Immature natural killer cell (primary cell): ENCODE measurements around the gene ERAP2. TPM values are rescaled to one million over a fixed set of nuclear protein-coding genes. Genes with fewer than 3 reads are reported as not detected.
A peak's percentile ranks its signal among the peaks of the same experiment; 100 is the strongest.
"Not testable (repeated sequence)": the region's sequence is repeated elsewhere in the genome, so short reads cannot be mapped to it uniquely, and the experiment has no call there.

Experiments used
- DNase-seq, 3 donors: peaks; one replicate each; pipeline ENCODE4 v3.0.0; 2022; ENCODE audit warnings: mixed read lengths in 1 of 3
- H3K27ac Mint-ChIP-seq, 6 donors: one replicate each; pipeline ENCODE4 v1.8.0; 2020; ENCODE audit warnings: mixed read lengths in 6 of 6, mild to moderate bottlenecking in 5 of 6, inconsistent platforms in 4 of 6, moderate library complexity in 3 of 6
- H3K27me3 Mint-ChIP-seq, 3 donors: one replicate each; pipeline ENCODE4 v1.8.0; 2020 to 2021; ENCODE audit warnings: low read depth in 3 of 3, mild to moderate bottlenecking in 3 of 3, mixed read lengths in 3 of 3, moderate library complexity in 3 of 3, inconsistent platforms in 1 of 3
- H3K36me3 Mint-ChIP-seq, 3 donors: one replicate each; pipeline ENCODE4 v1.8.0; 2020; ENCODE audit warnings: mixed read lengths in 3 of 3, inconsistent platforms in 2 of 3, mild to moderate bottlenecking in 2 of 3
- H3K4me1 Mint-ChIP-seq, 2 donors: one replicate each; pipeline ENCODE4 v1.8.0; 2020; ENCODE audit warnings: inconsistent platforms in 2 of 2, mild to moderate bottlenecking in 2 of 2, mixed read lengths in 2 of 2, moderate library complexity in 1 of 2
- H3K4me3 Mint-ChIP-seq, 5 donors: one replicate each; pipeline ENCODE4 v1.8.0; 2020; ENCODE audit warnings: mild to moderate bottlenecking in 5 of 5, mixed read lengths in 5 of 5, inconsistent platforms in 3 of 5, moderate library complexity in 3 of 5
- H3K9me3 Mint-ChIP-seq, 6 donors: one replicate each; pipeline ENCODE4 v1.8.0; 2020; ENCODE audit warnings: mild to moderate bottlenecking in 6 of 6, mixed read lengths in 6 of 6, inconsistent platforms in 4 of 6, moderate library complexity in 3 of 6
- polyA plus RNA-seq, 3 donors: library from polyadenylated mRNA; unstranded; fragments of 300-500 nt; fragmentation: Illumina TruSeq; gene quantifications; one replicate each; pipeline ENCODE4 v1.2.3, GENCODE V29; 2021

The ERAP2 gene
- polyA plus RNA-seq, result 100 to 1,000 TPM in 1 of 3 donors, 1 to 10 TPM in 2; 3.9 to 129 (median 8.1) TPM

- Mint-ChIP-seq H3K4me3 (peak within 1 kb of the TSS; percentile 96 to 98 (median 97)), H3K36me3 (peaks cover 14 to 21% (median 19%) of the 10 kb centered on the region in 3 donors), H3K27me3 (peaks cover 0 to 8% (median 5%) of the 10 kb centered on the region in 3 donors), H3K4me1 (peaks cover 43 to 58% of the 10 kb centered on the region in 2 donors), H3K9me3 (no peaks in the 10 kb centered on the region), H3K27ac (peak within 1 kb of the TSS; percentile 91 to 97 (median 96))
- DNase-seq, result peak; percentile 64 to 66 (median 64)
Observed at GRCh38 chr5:96876292-96876850, at the start of gene ERAP2. Gene ERAP2, plus strand, starts transcription at chr5:96876500. Its CDS starts 3,186 bp downstream, at chr5:96879686.

GRCh38 chr5:96829297-96829696, 47.0 kb upstream of the ERAP2 start:
- DNase-seq, result no peak
- Mint-ChIP-seq H3K4me1 (peaks cover 0 to 2% of the 10 kb centered on the region in 2 donors), H3K9me3 (no peaks in the 10 kb centered on the region), H3K27me3 (peaks cover 0 to 2% (median 1%) of the 10 kb centered on the region in 3 donors), H3K4me3 (no peak overlapping the region), H3K36me3 (no peaks in the 10 kb centered on the region), H3K27ac (no peak overlapping the region)

GRCh38 chr5:96834016-96834415, 42.3 kb upstream of the ERAP2 start:
- Mint-ChIP-seq H3K27me3 (peaks cover 0 to 2% (median 0%) of the 10 kb centered on the region in 3 donors), H3K4me3 (no peak overlapping the region), H3K27ac (no peak overlapping the region), H3K36me3 (no peaks in the 10 kb centered on the region), H3K9me3 (no peaks in the 10 kb centered on the region), H3K4me1 (peaks cover 0 to 2% of the 10 kb centered on the region in 2 donors)
- no peak for DNase-seq

GRCh38 chr5:96835791-96836191, 40.5 kb upstream of the ERAP2 start:
- Mint-ChIP-seq H3K9me3 (no peaks in the 10 kb centered on the region), H3K27ac (no peak overlapping the region), H3K36me3 (no peaks in the 10 kb centered on the region), H3K27me3 (peaks cover 0 to 2% (median 0%) of the 10 kb centered on the region in 3 donors), H3K4me1 (peaks cover 0 to 2% of the 10 kb centered on the region in 2 donors), H3K4me3 (no peak overlapping the region)
- DNase-seq, result no peak

- no peaks in the 10 kb centered on the region for H3K4me1 Mint-ChIP-seq
- no peaks in the 10 kb centered on the region for H3K36me3 Mint-ChIP-seq
- H3K4me3 Mint-ChIP-seq, result no peak overlapping the region
- peaks cover 0 to 4% (median 0%) of the 10 kb centered on the region in 3 donors for H3K27me3 Mint-ChIP-seq
- DNase-seq, result no peak
- H3K27ac Mint-ChIP-seq, result no peak overlapping the region
- H3K9me3 Mint-ChIP-seq, result no peaks in the 10 kb centered on the region
Observed at GRCh38 chr5:96836817-96837216, 39.5 kb upstream of the ERAP2 start.

GRCh38 chr5:96837303-96837702, 39.0 kb upstream of the ERAP2 start:
- Mint-ChIP-seq H3K9me3 (no peaks in the 10 kb centered on the region), H3K36me3 (no peaks in the 10 kb centered on the region), H3K27ac (no peak overlapping the region), H3K4me1 (no peaks in the 10 kb centered on the region), H3K4me3 (no peak overlapping the region), H3K27me3 (peaks cover 0 to 4% (median 0%) of the 10 kb centered on the region in 3 donors)
- no peak for DNase-seq

GRCh38 chr5:96838201-96839070, 37.9 kb upstream of the ERAP2 start:
- H3K36me3 Mint-ChIP-seq, result no peaks in the 10 kb centered on the region
- no peak overlapping the region for H3K27ac Mint-ChIP-seq
- no peaks in the 10 kb centered on the region for H3K4me1 Mint-ChIP-seq
- DNase-seq, result no peak
- H3K4me3 Mint-ChIP-seq, result no peak overlapping the region
- H3K9me3 Mint-ChIP-seq, result no peaks in the 10 kb centered on the region
- H3K27me3 Mint-ChIP-seq, result peaks cover 0 to 2% (median 0%) of the 10 kb centered on the region in 3 donors

GRCh38 chr5:96839071-96839592, 37.2 kb upstream of the ERAP2 start:
- DNase-seq, result no peak
- Mint-ChIP-seq H3K27ac (no peak overlapping the region), H3K36me3 (no peaks in the 10 kb centered on the region), H3K27me3 (peaks cover 0 to 2% (median 0%) of the 10 kb centered on the region in 3 donors), H3K9me3 (no peaks in the 10 kb centered on the region), H3K4me3 (no peak overlapping the region), H3K4me1 (no peaks in the 10 kb centered on the region)

GRCh38 chr5:96841931-96842330, 34.4 kb upstream of the ERAP2 start:
- DNase-seq, H3K27me3 Mint-ChIP-seq, H3K4me3 Mint-ChIP-seq, H3K4me1 Mint-ChIP-seq, H3K36me3 Mint-ChIP-seq, H3K27ac Mint-ChIP-seq, H3K9me3 Mint-ChIP-seq: not testable (repeated sequence)

- peaks cover 0 to 5% (median 1%) of the 10 kb centered on the region in 3 donors for H3K27me3 Mint-ChIP-seq
- no peaks in the 10 kb centered on the region for H3K4me1 Mint-ChIP-seq
- H3K36me3 Mint-ChIP-seq, result no peaks in the 10 kb centered on the region
- DNase-seq, result no peak
- H3K27ac Mint-ChIP-seq, result no peak overlapping the region
- H3K9me3 Mint-ChIP-seq, result no peaks in the 10 kb centered on the region
- H3K4me3 Mint-ChIP-seq, result no peak overlapping the region
Observed at GRCh38 chr5:96843140-96843539, 33.2 kb upstream of the ERAP2 start.

GRCh38 chr5:96844481-96844990, 31.8 kb upstream of the ERAP2 start:
- no peak for DNase-seq
- H3K4me3 Mint-ChIP-seq, result no peak overlapping the region
- no peaks in the 10 kb centered on the region for H3K9me3 Mint-ChIP-seq
- H3K27ac Mint-ChIP-seq, result no peak overlapping the region
- H3K27me3 Mint-ChIP-seq, result peaks cover 0 to 5% (median 1%) of the 10 kb centered on the region in 3 donors
- H3K36me3 Mint-ChIP-seq, result no peaks in the 10 kb centered on the region
- H3K4me1 Mint-ChIP-seq, result no peaks in the 10 kb centered on the region

- Mint-ChIP-seq H3K9me3 (peaks cover 0 to 1% (median 0%) of the 10 kb centered on the region in 6 donors), H3K36me3 (peaks cover 0 to 3% (median 0%) of the 10 kb centered on the region in 3 donors), H3K27me3 (peaks cover 1 to 3% (median 3%) of the 10 kb centered on the region in 3 donors), H3K4me1 (no peaks in the 10 kb centered on the region), H3K27ac (no peak overlapping the region), H3K4me3 (no peak overlapping the region)
- DNase-seq, result no peak
Observed at GRCh38 chr5:96851312-96852062, 24.8 kb upstream of the ERAP2 start.

GRCh38 chr5:96852759-96853158, 23.5 kb upstream of the ERAP2 start:
- Mint-ChIP-seq H3K4me3 (no peak overlapping the region), H3K4me1 (peaks cover 2 to 3% of the 10 kb centered on the region in 2 donors), H3K27ac (no peak overlapping the region), H3K36me3 (peaks cover 0 to 3% (median 0%) of the 10 kb centered on the region in 3 donors), H3K9me3 (peaks cover 0 to 1% (median 0%) of the 10 kb centered on the region in 6 donors), H3K27me3 (peaks cover under 1 to 5% (median under 1%) of the 10 kb centered on the region in 3 donors)
- DNase-seq, result no peak
